HG03565 (cell line): ENCODE results near the gene ZNF556.
A peak's percentile ranks its signal among the peaks of the same experiment; 100 is the strongest.
"Not testable (repeated sequence)": the region's sequence is repeated elsewhere in the genome, so short reads cannot be mapped to it uniquely, and the experiment has no call there.

Source experiments
- ATAC-seq: cut with Tn5 transposase; IDR thresholded peaks from one replicate; pipeline ENCODE4 v1.9.1; 2021; ENCODE audit warnings: mild to moderate bottlenecking, moderate library complexity; ENCODE audit not compliant: unreplicated experiment

Gene ZNF556

GRCh38 chr19:2853015-2853606, 14.0 kb upstream of the ZNF556 start:
- ATAC-seq: no peak

- no peak for ATAC-seq
Observed at GRCh38 chr19:2854849-2855248, 12.3 kb upstream of the ZNF556 start.

GRCh38 chr19:2856457-2857050, 10.6 kb upstream of the ZNF556 start:
- no peak for ATAC-seq

GRCh38 chr19:2858864-2859263, 8.3 kb upstream of the ZNF556 start:
- no peak for ATAC-seq

GRCh38 chr19:2863816-2864215, 3.3 kb upstream of the ZNF556 start:
- ATAC-seq: no peak

- no peak for ATAC-seq
Observed at GRCh38 chr19:2865334-2866100, 1.6 kb upstream of the ZNF556 start.

GRCh38 chr19:2866495-2867024, 575 bp upstream of the ZNF556 start:
- no peak for ATAC-seq

- ATAC-seq: no peak
Observed at GRCh38 chr19:2869618-2870017, 2.5 kb downstream of the ZNF556 start.

GRCh38 chr19:2872175-2872574, 5.0 kb downstream of the ZNF556 start:
- not testable (repeated sequence) for ATAC-seq

- no peak for ATAC-seq
Observed at GRCh38 chr19:2877398-2878331, 10.5 kb downstream of the ZNF556 start.

GRCh38 chr19:2883686-2884439, 16.7 kb downstream of the ZNF556 start:
- ATAC-seq: no peak

- no peak for ATAC-seq
Observed at GRCh38 chr19:2885736-2886135, 18.6 kb downstream of the ZNF556 start.

- ATAC-seq: no peak
Observed at GRCh38 chr19:2887391-2887914, 20.3 kb downstream of the ZNF556 start.

GRCh38 chr19:2888731-2889224, 21.6 kb downstream of the ZNF556 start:
- no peak for ATAC-seq

GRCh38 chr19:2890531-2890930, 23.4 kb downstream of the ZNF556 start:
- ATAC-seq: not testable (repeated sequence)

- ATAC-seq: no peak
Observed at GRCh38 chr19:2896694-2897093, 29.6 kb downstream of the ZNF556 start.

- peak; percentile 86 for ATAC-seq
Observed at GRCh38 chr19:2900296-2901252, 33.4 kb downstream of the ZNF556 start, which contains the start of gene ZNF57. Gene ZNF57, plus strand, starts transcription at chr19:2900928. Its CDS starts 118 bp downstream, at chr19:2901046.

GRCh38 chr19:2902590-2903218, 35.6 kb downstream of the ZNF556 start:
- ATAC-seq: no peak
